Fibroblast of pulmonary artery (primary cell): ENCODE measurements around the gene NUP85.

ENCODE experiments used
- DNase-seq: peaks from one replicate; pipeline ENCODE4 v3.0.0-alpha.2; 2010; ENCODE audit warnings: low read depth
- H3K4me3 ChIP-seq: replicated peaks from 2 replicates; pipeline ENCODE4 v1.5.1; 2011; ENCODE audit warnings: low read depth, mild to moderate bottlenecking, control low read depth, low read length, moderate library complexity
- TF ChIP-seq, protein P1 (sequence below): IDR thresholded peaks from 2 replicates; pipeline ENCODE4 v1.5.1; 2011; ENCODE audit warnings: mild to moderate bottlenecking, control low read depth, low read length, inconsistent platforms; ENCODE audit errors: missing control alignments

NUP85 gene

DNA sequence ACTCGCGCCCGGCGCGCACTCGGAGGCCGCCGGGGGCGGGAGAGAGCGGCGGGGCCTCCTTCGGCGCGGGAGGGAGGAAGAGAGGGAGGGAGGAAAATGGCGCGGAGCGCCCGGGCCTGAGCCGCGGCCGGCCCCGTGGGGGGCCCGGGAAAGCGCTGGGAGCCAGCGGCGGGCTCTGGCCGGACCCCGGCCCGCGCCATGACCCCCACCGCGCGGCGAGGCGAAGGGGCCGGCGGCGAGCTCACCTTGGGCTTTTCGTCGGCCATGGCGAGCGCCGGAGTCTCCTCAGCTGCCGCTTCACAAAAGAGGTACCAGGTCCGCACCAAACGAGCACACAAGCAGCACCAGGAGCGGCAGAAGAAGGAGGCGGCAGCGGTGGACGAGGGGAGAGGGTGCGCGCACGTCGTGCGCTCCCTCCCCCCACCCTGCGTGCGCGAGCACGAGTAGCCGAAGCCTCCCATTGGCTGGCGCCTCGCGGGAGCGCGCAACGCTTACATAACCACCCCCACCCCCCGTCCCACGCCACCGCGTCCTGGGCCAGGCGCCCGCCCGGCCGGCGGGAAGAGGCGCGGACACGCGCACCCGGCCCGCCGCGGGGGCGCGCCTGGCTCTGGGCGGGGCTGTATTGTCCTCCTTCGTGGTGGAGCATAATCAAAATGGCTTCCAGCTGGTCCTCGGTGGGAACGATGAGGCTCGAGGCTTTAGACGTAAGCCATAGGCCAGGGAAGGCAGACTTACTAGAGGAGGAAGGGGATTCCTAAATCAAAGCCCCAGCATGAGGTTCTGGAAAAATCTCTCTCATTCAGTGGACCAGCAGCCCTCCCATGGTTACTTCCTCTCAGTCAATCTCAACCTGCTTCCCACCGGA lies 22.7 kb upstream of the NUP85 start, which contains the start of gene SUMO2:
Gene SUMO2, minus strand, starts transcription at position 391 of the 868 bp plus-strand sequence. Its CDS starts 125 bp downstream, at position 266.
- peak; percentile 97 for DNase-seq
- TF ChIP-seq, protein P1, sequence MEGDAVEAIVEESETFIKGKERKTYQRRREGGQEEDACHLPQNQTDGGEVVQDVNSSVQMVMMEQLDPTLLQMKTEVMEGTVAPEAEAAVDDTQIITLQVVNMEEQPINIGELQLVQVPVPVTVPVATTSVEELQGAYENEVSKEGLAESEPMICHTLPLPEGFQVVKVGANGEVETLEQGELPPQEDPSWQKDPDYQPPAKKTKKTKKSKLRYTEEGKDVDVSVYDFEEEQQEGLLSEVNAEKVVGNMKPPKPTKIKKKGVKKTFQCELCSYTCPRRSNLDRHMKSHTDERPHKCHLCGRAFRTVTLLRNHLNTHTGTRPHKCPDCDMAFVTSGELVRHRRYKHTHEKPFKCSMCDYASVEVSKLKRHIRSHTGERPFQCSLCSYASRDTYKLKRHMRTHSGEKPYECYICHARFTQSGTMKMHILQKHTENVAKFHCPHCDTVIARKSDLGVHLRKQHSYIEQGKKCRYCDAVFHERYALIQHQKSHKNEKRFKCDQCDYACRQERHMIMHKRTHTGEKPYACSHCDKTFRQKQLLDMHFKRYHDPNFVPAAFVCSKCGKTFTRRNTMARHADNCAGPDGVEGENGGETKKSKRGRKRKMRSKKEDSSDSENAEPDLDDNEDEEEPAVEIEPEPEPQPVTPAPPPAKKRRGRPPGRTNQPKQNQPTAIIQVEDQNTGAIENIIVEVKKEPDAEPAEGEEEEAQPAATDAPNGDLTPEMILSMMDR, result no peak
- peak within 1 kb of the TSS; percentile 82 for H3K4me3 ChIP-seq

DNA sequence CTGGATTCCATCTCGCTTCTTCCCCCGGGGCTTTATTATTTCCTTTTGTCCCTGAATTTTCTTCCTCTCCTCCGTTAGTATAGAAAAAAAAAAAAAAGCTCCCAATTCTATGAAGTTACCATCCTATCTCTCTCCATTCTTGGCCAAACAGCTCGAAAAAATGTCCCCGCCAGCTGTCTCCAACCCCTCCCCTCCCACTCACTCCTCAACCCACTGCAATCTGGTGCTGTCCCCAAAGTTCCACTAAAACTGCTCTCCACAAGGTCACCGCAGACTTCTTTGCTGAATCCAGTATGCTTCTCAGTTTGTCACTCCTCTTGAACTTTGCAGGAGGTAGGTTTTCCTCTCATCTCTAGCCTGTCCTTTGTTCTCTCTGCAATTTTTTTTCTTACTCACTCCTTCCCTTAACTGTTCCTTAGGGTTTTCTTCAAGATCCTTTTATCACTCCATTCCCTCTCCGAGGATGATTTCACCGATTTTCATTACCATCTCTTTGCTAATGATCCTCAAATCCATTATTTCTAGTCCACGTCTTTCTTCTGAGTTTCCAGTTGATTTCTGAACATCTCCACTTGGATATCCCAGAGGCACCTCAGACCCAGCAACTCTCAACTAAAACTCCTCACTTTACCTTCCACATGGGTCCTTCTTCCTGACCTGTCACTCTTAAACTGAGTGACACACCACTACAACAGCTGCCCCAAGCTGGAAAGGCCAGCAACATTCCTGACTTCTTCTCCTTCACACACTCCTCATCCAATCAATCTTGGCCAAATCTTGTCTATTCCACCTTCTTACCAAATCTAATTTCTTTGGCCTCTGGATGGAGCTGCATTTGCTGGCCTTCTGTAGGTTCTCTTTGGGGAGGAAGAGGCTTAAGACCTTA lies 21.2 kb upstream of the NUP85 start:
- no peak for DNase-seq
- H3K4me3 ChIP-seq, result no peak overlapping the region
- TF ChIP-seq, protein P1, result no peak

GRCh38 chr17:75188614-75189013 lies 16.9 kb upstream of the NUP85 start:
- no peak for DNase-seq
- TF ChIP-seq, protein P1, result no peak

GRCh38 chr17:75191584-75191983 lies 13.9 kb upstream of the NUP85 start:
- peak; percentile 53 for DNase-seq
- H3K4me3 ChIP-seq, result no peak overlapping the region
- TF ChIP-seq, protein P1, result no peak

More at GRCh38 chr17:75188614-75189013, 16.9 kb upstream of the NUP85 start:
- H3K4me3 ChIP-seq, result no peak overlapping the region

DNA sequence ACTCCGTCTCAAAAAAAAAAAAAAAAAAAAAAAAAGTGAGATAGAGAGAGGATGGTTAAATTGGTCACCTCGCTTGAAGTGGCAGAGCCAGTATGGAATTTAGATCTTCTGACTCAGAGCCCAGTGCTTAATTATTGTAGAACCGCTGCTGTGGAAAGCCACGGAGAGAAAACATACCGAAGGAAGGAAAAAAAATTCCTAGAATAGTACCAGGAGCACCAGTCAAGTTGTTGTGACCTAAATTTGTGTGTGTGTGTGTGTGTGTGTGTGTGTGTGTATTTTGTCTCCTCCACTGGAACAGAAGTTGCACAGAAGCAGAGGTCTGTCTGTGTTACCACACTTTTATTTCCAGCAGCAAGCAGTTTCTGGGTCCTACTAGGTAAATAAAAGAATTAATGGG lies 10.6 kb upstream of the NUP85 start:
- DNase-seq, result no peak
- TF ChIP-seq, protein P1, result no peak
- H3K4me3 ChIP-seq, result no peak overlapping the region

DNA sequence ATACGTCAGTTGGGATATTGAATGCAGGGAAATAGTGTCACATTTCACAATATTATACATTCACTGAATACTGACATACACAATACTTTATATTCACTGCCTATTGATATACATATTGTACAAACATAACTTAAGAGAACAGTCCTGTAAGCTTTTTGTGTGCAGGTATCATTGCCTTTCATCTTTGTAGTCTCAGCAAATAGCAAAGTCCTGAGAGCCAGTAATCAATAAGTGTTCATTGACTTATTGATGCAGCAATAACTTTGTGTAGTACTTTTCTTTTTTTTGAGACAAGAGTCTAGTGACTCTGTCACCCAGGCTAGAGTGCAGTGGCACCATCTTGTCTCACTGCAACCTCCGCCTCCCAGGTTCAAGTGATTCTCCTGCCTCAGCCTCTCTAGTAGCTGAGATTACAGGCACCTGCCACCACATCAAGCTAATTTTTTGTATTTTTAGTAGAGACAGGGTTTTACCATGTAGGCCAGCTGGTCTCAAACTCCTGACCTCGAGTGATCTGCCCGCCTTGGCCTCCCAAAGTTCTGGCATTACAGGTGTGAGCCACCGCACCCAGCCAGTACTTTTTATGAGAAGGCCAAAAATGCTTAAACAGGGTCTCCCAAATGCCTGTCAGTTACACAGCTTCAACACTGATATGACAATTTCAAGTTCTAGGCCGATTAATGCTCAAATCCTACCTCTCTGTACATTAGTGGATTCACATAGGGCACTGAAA lies 5.4 kb upstream of the NUP85 start:
- no peak for DNase-seq
- TF ChIP-seq, protein P1, result no peak
- no peak overlapping the region for H3K4me3 ChIP-seq
